NCI-H1436 (cell line): Measurements from ENCODE around the gene MESP1.

Experiments used
- DNase-seq: peaks from one replicate; lab custom pipeline; 2025; lab: John Stamatoyannopoulos, UW

Gene MESP1

DNA sequence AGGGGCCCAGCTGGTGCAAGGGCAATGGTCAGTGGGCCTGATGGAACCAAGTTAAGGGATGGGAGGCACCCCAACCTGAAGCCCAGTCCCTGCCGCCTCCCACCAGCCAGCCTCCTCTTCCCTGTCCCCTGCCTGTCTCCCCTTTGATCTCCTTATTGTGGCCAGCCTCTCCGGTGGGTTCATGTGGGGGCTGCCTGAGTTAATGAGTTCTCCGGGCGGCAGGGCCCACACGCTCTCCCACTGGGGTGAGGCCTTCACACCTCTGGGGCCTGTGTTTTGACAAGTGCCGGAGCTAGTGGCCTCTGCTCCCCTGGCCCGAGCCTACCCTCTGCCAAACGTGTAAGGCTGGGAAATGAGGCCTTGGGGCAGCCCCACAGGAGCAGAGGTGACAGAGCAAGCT, 7.2 kb upstream of the MESP1 start:
- DNase-seq: no peak

- DNase-seq: no peak
These were observed 5.8 kb upstream of the MESP1 start for GRCh38 chr15:89756897-89757296.

GRCh38 chr15:89755701-89756100, 4.7 kb upstream of the MESP1 start:
- DNase-seq: no peak

- DNase-seq: no peak
These were observed 3.5 kb upstream of the MESP1 start for GRCh38 chr15:89754361-89755154.

DNA sequence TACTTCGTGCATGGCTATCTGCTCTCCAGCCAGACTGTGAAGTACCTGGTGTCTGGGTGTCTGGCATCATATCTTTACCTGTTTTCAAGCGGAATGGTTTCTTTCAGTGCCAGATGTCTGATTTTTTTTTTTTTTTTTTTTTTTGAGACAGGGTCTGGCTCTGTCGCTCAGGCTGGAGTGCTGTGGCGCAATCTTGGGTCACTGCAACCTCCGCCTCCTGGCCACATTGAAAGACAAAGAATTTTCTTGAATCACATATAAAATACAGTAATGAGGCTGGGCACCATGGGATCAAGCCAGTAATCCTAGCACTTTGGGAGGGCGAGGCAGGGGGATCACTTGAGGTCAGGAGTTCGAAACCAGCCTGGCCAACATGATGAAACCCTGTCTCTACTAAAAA, 2.8 kb upstream of the MESP1 start:
- no peak for DNase-seq

GRCh38 chr15:89751748-89752147, 699 bp upstream of the MESP1 start:
- DNase-seq: no peak

DNA sequence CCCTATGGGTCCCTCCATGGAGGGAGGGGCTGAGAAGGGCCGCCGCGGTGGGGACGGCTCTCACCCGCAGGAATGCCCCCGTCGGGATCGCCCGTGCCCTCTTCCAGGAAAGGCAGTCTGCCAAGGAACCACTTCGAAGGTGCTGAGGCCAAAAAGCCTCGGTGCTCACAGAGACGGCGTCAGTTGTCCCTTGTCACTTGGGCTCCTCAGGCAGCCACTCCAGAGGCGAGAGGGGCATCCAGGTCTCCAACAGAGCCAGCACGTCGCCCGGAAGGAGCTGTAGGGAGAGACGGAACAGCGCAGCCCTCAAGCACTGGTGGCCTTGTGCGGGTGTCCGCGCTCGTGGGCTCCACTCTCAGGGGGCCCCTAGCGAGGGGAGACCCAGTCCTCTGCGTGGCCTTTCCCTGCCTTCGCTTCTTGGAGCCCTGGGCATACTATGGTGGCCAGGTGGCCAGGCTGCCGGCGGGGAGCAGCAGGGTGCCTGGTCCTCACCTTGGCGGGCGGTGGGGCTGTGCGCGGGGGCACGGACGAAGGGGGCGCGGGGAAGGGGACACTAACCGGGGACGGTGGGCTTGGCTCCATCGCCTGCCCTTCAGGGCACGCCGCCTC, 994 bp downstream of the MESP1 start:
- no peak for DNase-seq

DNA sequence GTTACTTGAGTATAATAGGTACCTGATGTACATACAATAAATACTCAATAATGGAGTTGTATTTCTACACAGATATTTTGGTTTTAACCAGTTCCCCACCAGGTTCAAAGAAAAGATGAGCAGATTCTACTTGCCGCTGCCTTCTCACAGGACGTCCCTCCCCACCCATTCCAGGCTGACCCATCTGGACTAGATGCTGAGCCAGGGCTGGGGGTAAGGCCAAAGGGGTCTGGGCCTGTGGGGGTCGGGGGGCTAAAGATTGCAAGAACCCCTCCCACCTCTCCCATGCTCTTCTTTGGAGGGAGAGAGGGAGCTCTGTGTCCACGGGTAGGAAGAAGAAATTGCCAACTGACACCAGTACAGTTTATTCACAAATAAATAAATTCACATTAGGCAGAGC, 1.5 kb downstream of the MESP1 start:
- DNase-seq: no peak

DNA sequence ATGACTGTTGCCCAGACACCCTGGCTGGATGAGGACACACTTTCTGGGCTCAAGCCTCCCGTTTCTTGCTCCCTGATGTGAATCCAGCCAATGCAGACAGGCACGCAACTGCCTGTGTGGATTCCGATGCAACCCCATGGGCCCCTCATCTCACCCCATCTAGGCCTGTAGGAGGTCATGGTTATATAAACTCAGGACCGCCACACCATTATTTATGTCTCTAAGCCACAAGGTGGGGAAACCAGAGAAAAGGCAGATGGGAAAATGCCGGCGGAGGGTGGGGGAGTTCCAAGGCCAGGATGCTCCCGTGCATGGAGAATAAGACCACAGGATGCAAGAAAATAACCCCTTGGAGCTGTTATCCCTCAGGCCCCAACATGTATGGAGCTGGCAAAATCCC, 2.0 kb downstream of the MESP1 start:
- DNase-seq: no peak

GRCh38 chr15:89747708-89748682, 3.1 kb downstream of the MESP1 start:
- DNase-seq: no peak

DNA sequence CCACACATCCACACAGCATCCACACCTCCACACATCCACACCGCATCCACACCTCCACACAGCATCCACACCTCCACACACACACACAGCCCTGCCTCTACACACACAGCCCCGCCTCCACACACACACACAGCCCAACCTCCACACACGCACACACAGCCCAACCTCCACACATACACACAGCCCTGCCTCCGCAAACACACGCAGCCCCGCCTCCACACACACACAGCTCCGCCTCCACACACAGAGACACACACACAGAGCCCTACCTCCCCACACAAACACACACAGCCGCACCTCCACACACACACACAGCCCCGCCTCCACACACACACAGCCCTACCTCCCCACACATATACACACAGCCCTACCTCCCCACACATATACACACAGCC, 4.7 kb downstream of the MESP1 start:
- DNase-seq: no peak

GRCh38 chr15:89745768-89746167, 5.3 kb downstream of the MESP1 start:
- DNase-seq: no peak

- DNase-seq: no peak
These were observed 5.9 kb downstream of the MESP1 start for GRCh38 chr15:89745131-89745530.

DNA sequence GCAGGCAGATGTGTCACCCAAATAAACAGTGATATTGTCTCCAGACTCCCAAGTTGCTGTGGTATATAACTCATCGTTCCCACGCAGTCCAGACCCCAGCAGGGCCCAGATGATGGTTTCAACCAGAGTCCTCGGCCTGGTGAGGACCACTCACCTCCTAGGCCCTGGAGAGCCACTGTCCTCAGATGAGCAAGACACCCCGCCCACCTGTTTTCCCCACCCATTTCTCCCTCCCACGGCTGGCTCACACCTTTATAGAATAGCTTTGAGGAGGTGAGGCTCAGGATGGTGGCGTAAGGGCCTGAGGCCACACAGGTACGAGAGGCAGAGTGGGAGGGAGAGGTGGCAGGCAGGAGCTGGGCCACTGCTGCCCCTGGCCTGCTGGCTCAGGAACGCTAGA, 7.5 kb downstream of the MESP1 start:
- DNase-seq: no peak

DNA sequence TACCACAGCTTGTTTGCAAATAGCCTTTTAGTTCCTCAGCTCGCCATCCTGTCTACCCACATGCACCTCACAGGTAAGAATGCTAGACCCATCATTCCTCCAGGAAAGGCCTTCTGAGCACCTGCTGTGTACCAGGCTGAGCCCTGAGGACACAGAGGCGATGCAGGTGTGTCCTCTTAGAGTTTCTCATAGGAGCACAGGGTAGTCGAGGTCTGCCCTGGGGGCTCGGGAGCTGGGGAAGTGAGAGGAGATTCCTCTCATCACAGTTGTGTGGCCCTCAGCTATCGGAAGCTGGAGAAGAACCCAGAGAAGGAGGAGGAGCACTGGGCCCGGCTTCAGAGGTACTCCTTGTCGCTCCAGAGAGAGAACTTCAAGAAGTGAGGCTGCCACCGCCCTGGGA, 8.0 kb downstream of the MESP1 start:
- no peak for DNase-seq

GRCh38 chr15:89740137-89740536, 10.9 kb downstream of the MESP1 start:
- peak; percentile 69 for DNase-seq

DNA sequence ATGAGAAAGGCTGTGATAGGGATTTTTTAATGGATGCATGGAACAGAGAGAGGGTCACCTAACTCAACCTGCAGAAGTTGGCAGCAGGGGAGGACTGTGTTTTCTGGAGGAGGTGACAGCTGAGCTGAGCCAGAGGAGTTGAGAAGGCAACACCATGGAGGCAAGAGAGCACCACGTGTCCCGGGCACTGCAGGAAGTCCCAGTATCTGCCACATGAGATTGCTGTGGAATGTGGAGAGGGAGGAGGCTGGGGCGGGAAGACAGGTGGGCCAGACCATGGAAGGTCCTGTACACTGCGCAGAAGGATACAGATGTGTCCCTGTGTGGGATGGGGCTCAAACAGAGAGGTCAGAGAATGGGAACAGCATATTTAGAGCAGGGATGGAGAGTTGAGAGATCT, 15.3 kb downstream of the MESP1 start:
- DNase-seq: no peak

DNA sequence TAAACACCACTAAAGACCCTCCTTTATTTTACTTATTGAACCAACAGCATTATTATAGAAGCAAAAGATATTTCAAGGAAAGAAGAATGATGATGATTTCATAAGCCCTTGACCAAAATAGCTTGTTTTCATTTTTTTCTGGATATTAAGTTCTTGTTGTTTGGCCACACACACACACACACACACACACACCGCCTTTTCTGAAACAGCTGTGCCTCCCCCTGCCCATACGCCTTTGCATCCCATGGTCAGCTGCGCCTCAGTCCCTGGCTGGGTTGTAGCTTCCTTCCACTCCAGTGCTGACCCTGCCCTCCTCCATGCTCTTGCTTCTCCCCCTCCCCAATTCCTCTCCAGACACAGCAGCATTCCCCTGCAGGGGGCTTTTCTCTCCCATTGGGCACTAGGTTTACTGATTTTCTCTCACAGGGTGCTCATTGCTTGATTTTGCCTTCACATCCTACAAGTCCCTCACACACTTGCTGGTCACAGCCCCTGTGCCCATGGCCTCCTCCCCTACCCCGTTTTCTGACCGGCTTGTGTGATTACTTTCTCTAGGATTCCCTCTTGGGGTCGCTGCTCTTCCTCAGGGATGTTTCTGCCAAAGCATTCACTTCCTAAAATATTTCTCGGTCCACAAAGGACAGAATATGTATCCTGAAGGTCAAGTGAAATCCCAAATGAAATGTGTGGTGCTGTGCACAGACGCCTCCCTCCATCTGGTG, 18.4 kb downstream of the MESP1 start:
- no peak for DNase-seq

DNA sequence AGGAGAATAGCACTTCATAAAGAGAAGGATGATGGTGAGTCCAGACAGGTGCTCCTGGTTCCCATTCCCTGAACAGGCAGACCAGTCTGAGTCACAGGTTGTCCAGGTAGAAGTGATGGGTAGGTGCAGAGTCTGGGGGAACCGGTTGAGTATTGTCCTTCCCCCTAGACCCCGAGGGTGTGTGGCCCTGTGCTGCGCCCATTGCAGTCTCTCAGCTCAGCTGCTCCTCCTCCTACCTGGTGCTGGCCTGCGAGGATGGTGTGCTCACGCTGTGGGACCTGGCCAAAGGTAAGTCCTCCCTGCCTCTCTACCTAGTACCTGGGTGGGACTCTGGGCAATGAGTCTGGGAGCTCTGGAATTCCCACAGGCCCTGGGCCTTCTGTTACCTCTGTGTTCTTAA, 19.8 kb downstream of the MESP1 start:
- no peak for DNase-seq

DNA sequence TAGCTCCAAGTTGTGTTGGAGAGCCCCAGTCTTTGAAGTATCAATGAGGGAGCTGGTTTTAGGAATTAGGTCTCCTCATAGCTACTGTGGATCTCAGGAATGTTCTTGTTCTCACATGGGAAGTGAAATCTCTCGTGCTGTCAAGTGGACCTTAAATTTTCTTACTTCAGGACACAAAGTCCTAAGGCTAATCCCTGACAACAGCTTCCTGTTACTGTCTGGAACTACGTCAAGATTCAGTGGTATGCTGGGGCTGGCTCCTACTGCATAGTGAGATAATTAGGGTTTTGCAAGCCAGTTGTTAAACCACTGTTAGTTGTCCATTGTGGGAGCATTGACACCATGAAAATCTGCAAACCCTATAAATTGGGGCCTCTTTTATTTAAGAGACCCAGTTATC, 22.8 kb downstream of the MESP1 start:
- DNase-seq: no peak

DNA sequence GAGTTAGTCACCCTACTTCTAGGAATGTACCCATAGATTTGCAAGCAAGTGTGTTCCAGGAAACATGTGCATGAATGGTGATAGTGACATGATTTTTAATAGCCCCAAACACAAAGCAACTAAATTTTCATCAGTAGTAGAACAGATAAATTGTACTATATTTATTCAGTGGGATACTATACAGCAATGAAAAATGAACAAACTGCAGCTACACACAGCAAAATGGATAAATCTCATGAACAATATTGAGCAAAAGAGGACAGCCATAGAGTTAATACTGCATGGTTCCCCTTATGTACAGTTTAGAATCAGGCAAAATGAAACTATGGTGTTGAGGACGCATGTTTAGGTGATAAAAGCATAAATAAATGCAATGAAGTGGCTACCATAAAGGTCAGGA, 26.0 kb downstream of the MESP1 start:
- no peak for DNase-seq

GRCh38 chr15:89724621-89725020, 26.4 kb downstream of the MESP1 start:
- no peak for DNase-seq
